Ovary (tissue), 9 donors: ENCODE measurements around the gene HDGFL2. TPM values are rescaled to one million over a fixed set of nuclear protein-coding genes. Genes with fewer than 3 reads are reported as not detected.
"Not testable (repeated sequence)": the region's sequence is repeated elsewhere in the genome, so short reads cannot be mapped to it uniquely, and the experiment has no call there.

Experiments used
- DNase-seq, 5 donors: peaks; one replicate each; pipeline ENCODE4 v3.0.0-alpha.2; 2019 to 2020
- H3K27ac ChIP-seq, 2 donors: fragments of 200-600 bp; one replicate each; pipeline versions ENCODE4 v1.5.1 to v1.8.0; 2019 to 2022
- H3K27me3 ChIP-seq: fragments of 200-600 bp; one replicate; pipeline ENCODE4 v1.8.0; 2022
- H3K36me3 ChIP-seq: fragments of 200-600 bp; sonication (generic); one replicate; pipeline ENCODE4 v1.5.1; 2019
- H3K4me1 ChIP-seq: one replicate; pipeline ENCODE4 v1.8.1; 2013; ENCODE audit warnings: mild to moderate bottlenecking, moderate library complexity; ENCODE audit not compliant: insufficient read depth
- H3K4me3 ChIP-seq: fragments of 200-600 bp; sonication (generic); one replicate; pipeline ENCODE4 v1.5.1; 2017
- H3K9me3 ChIP-seq, 2 donors: fragments of 200-600 bp in 1 of 2; sonication (generic) in 1 of 2; one replicate each; pipeline versions ENCODE4 v1.5.1 to v1.8.1; 2013 to 2019; ENCODE audit warnings: mild to moderate bottlenecking in 1 of 2, moderate library complexity in 1 of 2
- EP300 ChIP-seq: sonication (generic); formaldehyde crosslinking; IDR thresholded peaks from one replicate; pipeline ENCODE4 v1.6.1; 2017; ENCODE audit warnings: antibody characterized with exemption
- POLR2A ChIP-seq: fragments of 450-650 bp; IDR thresholded peaks from one replicate; pipeline ENCODE4 v1.6.1; 2017; ENCODE audit warnings: antibody characterized with exemption, mild to moderate bottlenecking, moderate library complexity
- WGBS, 3 donors: extraction: QIAGEN DNeasy Blood & Tissue Kit in 1 of 3; methylation state at CpG; one replicate each; pipeline versions ENCODE4 v1.1.5 to v1.1.7; 2013 to 2017; 5-methylcytosine and 5-hydroxymethylcytosine counted together
- intact Hi-C, 4 donors: fragments of 100-400 bp; cut with DNase I; formaldehyde crosslinking; loops; one replicate each; pipeline versions ENCODE4 v1.11.0 to v1.15.1; 2022 to 2023
- polyA plus RNA-seq, 2 donors: library from polyadenylated mRNA; stranded (reverse); fragments of 200-250 nt in 1 of 2; fragments of 350-450 nt in 1 of 2; fragmentation: Illumina TruSeq in 1 of 2; extraction: RNeasy Lipid Tissue Mini Kit (QIAGEN cat#74804) in 1 of 2; gene quantifications; one replicate each; pipeline ENCODE4 v1.2.3, GENCODE V29; 2013 to 2014
- total RNA-seq, 7 donors: library from RNA; depleted of rRNA in 2 of 7; stranded (reverse); fragments of >200 nt in 2 of 7; fragmentation: NEBNext Ultra II Directional in 3 of 7; extraction: Animal tissue kit (Norgen Biotek cat#: 25700) in 3 of 7; gene quantifications; one replicate each; pipeline versions ENCODE4 v1.1.0 to v1.2.4, GENCODE V29; 2016 to 2023
- TF ChIP-seq, protein P1 (sequence below), 3 donors: fragments of 450-650 bp in 2 of 3; fragments of 200-600 bp in 1 of 3; IDR thresholded peaks; one replicate each; pipeline versions ENCODE4 v1.5.1 to v1.8.0; 2016 to 2022; ENCODE audit warnings: antibody characterized with exemption in 3 of 3, mild to moderate bottlenecking in 1 of 3
- donor health status: DM: no; HTN: no; CAD: no; lungs with moderate emphysema.
- donor health status: DM: no; HTN: no; CAD: no.
- donor health status: Bipolar disorder and iron deficiency.
- donor health status: DM: yes; HTN: yes; CAD: no.
- donor health status: DM: no; HTN: no; CAD: no.
- donor health status: DM: yes; HTN: yes; CAD: no.

HDGFL2 gene
- total and polyA plus RNA-seq, 9 donors, result 28.5 to 77.2 (median 63.0) TPM

GRCh38 chr19:4541114-4541805 lies 69.2 kb downstream of the HDGFL2 start:
- TF ChIP-seq POLR2A (no peak), EP300 (no peak)
- TF ChIP-seq, protein P1, sequence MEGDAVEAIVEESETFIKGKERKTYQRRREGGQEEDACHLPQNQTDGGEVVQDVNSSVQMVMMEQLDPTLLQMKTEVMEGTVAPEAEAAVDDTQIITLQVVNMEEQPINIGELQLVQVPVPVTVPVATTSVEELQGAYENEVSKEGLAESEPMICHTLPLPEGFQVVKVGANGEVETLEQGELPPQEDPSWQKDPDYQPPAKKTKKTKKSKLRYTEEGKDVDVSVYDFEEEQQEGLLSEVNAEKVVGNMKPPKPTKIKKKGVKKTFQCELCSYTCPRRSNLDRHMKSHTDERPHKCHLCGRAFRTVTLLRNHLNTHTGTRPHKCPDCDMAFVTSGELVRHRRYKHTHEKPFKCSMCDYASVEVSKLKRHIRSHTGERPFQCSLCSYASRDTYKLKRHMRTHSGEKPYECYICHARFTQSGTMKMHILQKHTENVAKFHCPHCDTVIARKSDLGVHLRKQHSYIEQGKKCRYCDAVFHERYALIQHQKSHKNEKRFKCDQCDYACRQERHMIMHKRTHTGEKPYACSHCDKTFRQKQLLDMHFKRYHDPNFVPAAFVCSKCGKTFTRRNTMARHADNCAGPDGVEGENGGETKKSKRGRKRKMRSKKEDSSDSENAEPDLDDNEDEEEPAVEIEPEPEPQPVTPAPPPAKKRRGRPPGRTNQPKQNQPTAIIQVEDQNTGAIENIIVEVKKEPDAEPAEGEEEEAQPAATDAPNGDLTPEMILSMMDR (IDR thresholded peaks at IDR 0.05), result no peak
- H3K4me1 ChIP-seq, result peaks cover 6% of the 10 kb centered on the region
- no peaks in the 10 kb centered on the region for H3K9me3 ChIP-seq
- no peaks in the 10 kb centered on the region for H3K36me3 ChIP-seq
- no peaks in the 10 kb centered on the region for H3K27me3 ChIP-seq
- intact Hi-C loops, result no loop called here
- no peak overlapping the region for H3K27ac ChIP-seq
- no peak for DNase-seq
- 85 to 92% (median 86%) methylated on average over 12 of the region's 12 CpGs for WGBS, 3 donors
- no peak overlapping the region for H3K4me3 ChIP-seq

- DNase-seq, H3K27me3 ChIP-seq, H3K4me1 ChIP-seq, H3K9me3 ChIP-seq, H3K36me3 ChIP-seq, H3K4me3 ChIP-seq, intact Hi-C loops, H3K27ac ChIP-seq: not testable (repeated sequence)
- 90 to 95% (median 94%) methylated on average over 12 of the region's 12 CpGs for WGBS, 3 donors
Measured at GRCh38 chr19:4541806-4542145, 69.7 kb downstream of the HDGFL2 start.

- peak in 1 of 5 donors; percentile 30 for DNase-seq
- no peak overlapping the region for H3K4me3 ChIP-seq
- H3K4me1 ChIP-seq, result peaks cover 6% of the 10 kb centered on the region
- WGBS, 3 donors, result 70 to 82% (median 79%) methylated on average over 67 to 77 of the region's 77 CpGs
- no peak overlapping the region for H3K27ac ChIP-seq
- H3K36me3 ChIP-seq, result no peaks in the 10 kb centered on the region
- TF ChIP-seq EP300 (no peak), POLR2A (no peak)
- TF ChIP-seq, protein P1 (IDR thresholded peaks at IDR 0.05), result no peak
- H3K9me3 ChIP-seq, result no peaks in the 10 kb centered on the region
- no peaks in the 10 kb centered on the region for H3K27me3 ChIP-seq
- intact Hi-C loops, result no loop called here
Measured at GRCh38 chr19:4542896-4543841, 71.1 kb downstream of the HDGFL2 start.

DNA sequence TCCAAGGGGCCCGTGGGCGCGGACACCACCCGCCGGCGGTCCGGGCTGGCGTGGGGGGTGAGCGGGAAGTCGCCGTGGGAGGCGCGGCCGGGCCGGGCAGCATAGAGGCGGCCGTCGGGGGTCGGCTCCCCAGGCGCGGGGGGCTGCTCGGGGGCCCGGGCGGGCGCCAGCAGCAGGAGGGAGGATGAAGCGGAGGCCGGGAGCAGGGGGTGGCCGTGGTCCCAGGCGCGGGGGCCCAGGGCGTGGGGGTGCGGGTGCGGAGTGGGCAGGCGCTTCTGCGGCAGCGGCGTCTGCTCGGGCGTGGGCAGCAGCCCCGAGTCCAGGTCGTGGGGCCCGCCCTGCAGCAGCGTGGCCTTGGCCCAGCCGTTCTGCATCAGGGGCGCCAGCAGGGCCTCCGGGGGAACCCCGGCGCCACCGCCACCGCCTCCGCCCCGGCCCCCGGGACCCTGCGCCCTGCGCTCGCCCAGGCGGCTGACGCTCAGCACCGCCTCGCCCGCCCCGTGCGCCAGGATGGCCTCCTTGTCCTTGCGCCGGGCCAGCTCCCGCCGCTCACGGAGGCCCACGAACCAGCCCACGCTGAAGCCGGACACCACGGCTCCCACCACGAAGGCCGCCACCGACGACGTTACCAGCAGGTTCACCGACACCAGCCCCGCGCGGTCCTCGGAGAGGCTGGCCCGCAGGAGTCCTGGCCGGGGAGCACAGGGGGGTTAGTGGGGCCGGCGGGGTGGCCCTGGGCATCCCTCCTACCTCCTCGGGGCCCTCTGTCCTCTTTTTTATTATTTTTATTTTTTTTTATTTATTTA lies 71.9 kb downstream of the HDGFL2 start:
- no peaks in the 10 kb centered on the region for H3K27me3 ChIP-seq
- DNase-seq, result peak in 1 of 5 donors; percentile 27
- no peak overlapping the region for H3K27ac ChIP-seq
- intact Hi-C loops, result no loop called here
- H3K9me3 ChIP-seq, result no peaks in the 10 kb centered on the region
- H3K4me1 ChIP-seq, result peaks cover 6% of the 10 kb centered on the region
- H3K36me3 ChIP-seq, result no peaks in the 10 kb centered on the region
- TF ChIP-seq POLR2A (no peak), EP300 (no peak)
- TF ChIP-seq, protein P1 (IDR thresholded peaks at IDR 0.05), result no peak
- no peak overlapping the region for H3K4me3 ChIP-seq
- WGBS, 3 donors, result 90 to 93% (median 92%) methylated on average over 61 to 87 of the region's 87 CpGs
